Measurements from ENCODE around the gene PLEKHJ1.

Gene PLEKHJ1

DNA sequence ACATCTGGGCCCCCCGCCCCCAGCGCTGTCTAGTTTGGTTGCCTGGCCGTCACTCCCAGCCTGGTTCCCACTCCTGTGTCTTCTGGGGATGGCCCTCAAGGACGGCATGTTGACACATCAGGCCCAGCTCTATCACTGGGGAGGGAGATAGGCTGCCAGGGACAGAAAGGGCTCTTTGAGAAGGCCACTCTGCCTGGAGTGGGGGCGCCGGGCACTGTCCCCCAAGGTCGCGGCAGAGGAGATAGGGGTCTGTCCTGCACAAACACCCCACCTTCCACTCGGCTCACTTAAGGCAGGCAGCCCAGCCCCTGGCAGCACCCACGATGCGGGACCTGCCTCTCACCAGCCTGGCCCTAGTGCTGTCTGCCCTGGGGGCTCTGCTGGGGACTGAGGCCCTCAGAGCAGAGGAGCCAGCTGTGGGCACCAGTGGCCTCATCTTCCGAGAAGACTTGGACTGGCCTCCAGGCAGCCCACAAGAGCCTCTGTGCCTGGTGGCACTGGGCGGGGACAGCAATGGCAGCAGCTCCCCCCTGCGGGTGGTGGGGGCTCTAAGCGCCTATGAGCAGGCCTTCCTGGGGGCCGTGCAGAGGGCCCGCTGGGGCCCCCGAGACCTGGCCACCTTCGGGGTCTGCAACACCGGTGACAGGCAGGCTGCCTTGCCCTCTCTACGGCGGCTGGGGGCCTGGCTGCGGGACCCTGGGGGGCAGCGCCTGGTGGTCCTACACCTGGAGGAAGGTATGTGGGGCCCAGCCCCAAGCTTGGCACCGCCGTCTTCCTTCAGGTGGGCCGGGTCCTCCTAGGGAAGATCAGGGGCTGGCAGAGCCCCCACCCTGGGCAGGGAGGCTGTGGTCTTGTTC lies 13.1 kb upstream of the PLEKHJ1 start, which contains the start of gene AMH:
Gene AMH (plus strand): TSS at position 314 of the 857 bp plus-strand sequence. CDS start 10 bp downstream, at position 324.
- no peak for DNase-seq

DNA sequence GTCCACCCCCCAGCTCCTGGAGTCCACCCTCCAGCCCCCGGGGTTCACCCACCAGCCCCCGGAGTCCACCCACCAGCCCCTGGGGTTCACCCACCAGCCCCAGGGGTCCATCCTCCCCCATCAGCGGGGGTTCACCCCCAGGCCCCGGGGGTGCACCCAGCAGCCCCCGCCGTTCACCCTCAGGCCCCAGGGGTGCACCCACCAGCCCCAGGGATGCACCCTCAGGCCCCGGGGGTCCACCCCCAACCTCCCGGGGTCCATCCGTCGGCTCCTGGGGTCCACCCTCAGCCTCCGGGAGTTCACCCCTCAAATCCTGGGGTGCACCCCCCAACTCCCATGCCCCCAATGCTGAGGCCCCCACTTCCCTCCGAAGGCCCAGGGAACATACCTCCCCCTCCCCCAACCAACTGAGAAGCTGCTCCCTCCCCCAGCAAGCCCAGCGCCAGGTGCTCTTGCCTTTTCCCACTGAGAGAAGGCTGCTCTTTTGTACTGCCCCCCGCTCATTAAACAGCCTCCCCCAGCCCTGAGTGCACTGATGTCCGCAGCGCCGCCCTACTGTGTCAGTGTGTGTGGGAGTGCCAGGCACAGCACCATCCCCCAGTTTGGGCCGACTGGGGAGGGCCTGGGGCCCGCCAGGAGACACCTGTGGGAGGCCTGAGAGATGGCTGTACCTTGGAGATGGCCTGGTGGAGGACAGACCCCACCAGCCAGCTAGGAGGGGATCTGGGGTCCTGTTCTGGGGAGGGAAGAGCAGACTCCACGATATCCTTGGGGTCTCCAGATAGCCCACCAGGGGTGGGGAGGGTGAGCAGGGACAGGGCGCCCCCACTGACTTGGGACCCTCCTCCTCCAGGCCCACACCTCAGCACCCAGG lies 12.2 kb upstream of the PLEKHJ1 start:
- no peak for DNase-seq

DNA sequence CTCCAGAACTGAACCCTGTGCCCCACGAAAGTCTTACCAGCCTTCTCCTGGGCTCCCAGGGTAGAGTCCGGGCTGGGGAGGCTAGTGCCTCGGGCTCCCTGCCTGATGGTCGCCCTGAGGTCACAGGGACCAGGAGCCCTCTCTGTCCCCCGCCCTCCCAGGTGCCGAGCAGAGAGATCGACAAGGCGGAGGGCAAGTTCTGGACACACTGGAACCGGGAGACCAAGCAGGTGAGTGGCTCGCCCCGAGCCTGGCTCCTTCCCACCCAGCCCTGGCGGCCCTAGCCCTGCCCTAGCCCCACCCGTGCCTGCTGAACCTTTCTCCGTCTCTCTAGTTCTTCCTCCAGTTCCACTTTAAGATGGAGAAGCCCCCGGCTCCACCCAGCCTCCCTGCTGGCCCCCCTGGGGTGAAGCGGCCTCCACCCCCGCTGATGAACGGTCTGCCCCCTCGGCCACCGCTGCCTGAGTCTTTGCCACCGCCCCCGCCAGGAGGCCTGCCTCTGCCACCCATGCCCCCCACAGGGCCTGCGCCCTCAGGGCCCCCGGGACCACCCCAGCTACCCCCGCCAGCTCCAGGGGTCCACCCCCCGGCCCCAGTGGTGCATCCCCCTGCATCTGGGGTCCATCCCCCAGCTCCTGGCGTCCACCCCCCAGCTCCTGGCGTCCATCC lies 11.4 kb upstream of the PLEKHJ1 start:
- no peak for DNase-seq

DNA sequence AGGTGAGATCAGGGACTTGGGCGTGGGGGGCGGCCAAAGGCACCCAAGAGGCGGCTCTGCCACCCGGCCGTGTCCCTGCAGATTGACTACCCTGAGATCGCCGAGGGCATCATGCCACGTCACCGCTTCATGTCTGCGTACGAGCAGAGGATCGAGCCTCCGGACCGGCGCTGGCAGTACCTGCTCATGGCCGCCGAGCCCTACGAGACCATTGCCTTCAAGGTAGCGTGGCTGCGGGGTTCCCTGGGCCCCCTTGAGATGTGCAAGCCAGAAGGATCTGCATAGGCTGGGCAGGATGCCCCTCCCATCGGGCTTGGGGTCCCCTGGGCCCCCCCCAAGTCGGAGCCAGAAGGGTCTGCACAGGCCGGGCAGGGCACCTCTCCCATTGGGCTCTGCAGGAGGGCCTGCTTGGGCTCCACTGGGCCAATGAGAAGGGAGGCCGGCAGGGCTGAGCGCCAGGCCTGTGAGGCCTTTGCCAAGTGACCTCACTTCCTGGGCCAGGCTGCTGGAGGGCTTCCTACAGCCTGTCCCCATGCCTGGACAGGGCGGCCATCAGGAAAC lies 10.8 kb upstream of the PLEKHJ1 start:
- DNase-seq: no peak

DNA sequence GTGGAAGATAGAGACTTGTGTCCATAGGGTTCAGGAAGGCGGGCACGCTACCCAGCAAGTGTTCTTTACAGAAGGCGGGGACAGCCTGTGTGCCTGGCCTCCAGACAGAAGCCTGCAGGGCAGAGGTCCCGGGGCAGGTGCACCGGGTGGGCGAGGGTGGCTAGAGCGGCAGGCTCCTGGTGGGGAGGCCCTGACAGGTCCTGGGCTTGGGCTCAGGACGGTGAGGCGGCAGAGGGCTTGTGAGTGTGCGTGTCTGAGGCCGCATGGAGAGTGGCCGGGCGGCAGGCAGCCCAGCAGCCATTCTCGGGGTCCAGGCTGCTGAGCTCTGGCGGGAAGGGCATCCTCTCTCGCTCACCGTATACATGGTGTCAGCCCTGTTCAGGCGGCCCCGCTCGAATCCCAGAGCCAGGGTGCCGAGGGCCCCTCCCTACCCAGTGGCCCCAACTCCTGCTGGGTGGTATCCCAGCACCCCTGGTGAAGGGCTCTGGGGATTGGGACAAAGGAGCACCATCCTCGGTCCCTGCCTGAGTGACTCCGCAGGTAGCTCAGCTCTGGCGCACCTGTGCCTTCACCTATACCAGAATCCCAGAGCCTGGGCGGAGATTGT lies 10.0 kb upstream of the PLEKHJ1 start:
- no peak for DNase-seq

DNA sequence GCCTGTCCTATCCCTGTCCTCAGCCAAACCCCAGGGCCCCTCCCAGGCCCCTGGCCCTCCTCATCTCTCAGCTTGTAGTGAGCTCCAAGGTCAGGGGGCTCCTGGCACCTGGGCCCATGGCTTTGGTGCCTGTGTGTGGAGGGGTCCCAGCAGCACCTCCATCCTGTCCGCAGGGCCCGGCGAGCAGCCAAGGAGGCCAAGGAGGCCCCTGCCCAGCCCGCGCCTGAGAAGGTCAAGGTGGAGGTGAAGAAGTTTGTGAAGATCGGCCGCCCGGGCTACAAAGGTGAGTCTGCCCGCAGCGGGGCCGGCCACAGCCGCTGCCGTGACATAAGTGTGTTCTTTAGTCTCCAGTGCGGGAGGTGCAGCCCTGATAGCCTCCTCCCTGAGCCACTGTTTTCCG lies 9.1 kb upstream of the PLEKHJ1 start:
- DNase-seq: no peak

DNA sequence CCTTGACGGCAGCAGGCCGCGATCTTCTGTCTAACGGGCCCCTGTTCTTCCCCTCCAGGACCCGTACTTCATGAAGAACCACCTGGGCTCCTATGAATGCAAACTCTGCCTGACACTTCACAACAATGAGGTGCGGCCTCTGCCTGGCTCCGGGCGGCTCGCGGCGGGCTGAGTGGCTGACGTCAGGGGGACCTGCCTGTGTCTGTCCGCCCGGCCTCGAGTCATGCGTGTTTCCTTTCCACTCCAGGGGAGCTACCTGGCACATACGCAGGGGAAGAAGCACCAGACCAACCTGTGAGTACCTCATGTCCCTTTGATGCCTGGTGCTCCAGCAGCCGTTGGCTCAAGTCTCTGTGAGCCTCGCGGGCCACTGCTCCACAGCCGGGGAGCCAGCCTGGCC lies 8.4 kb upstream of the PLEKHJ1 start:
- no peak for DNase-seq

DNA sequence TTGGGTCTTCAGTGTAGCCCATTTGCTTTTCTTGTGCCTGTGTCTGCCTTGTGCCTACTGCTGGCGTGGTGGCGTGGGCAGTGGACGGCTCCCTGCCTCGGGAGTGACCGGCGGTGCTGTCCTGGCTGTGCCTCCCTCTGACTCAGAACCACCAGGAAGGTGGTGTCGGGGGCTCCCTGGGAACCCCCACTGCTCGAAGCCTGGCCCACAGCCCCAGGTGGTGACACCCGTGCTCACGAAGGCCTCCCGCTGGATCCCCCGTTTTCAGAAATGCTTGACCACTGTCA lies 7.9 kb upstream of the PLEKHJ1 start:
- no peak for DNase-seq

DNA sequence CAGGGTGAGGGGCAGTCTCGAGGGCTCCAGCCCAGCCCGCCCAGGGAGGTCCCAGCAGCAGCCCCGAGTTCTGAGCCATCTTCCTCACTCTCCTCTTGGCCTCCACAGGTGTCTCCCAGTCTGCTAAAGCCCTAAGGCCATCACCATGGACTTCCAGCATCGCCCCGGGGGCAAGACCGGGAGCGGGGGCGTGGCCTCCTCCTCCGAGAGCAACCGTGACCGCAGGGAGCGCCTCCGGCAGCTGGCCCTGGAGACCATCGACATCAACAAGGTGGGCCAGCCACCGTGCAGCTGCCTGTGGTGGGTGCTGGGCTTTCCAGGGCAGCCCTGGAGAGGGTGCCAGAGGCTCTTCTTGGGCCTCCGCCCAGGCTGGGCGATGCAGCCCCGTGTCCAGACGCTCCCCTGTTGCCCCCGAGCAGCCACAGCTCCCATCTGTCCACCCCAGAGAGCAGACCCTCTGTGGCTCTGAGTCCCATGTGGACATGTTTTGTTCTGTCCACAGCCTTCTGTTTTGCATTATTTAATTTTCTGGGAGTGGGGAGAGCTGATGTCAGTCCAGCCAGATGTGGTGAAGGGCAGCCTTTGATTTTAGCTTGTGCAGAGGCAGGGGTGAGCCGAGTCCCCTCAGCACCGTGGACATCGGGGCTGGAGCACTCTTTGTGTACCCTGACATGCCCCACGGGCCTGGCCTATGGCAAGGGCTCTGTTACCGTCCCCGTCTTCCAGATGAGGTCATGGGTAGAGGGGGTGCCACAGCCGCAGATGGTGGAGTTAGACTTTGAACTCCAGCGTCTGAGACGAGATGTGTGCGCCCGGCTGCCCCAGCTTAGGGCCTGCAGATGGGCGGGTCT lies 7.4 kb upstream of the PLEKHJ1 start:
- DNase-seq: no peak

GRCh38 chr19:2242816-2243215 lies 6.7 kb upstream of the PLEKHJ1 start:
- no peak for DNase-seq

GRCh38 chr19:2242092-2242537 lies 6.0 kb upstream of the PLEKHJ1 start:
- DNase-seq: no peak

- DNase-seq: no peak
Measured at GRCh38 chr19:2240881-2241760, 5.0 kb upstream of the PLEKHJ1 start.

DNA sequence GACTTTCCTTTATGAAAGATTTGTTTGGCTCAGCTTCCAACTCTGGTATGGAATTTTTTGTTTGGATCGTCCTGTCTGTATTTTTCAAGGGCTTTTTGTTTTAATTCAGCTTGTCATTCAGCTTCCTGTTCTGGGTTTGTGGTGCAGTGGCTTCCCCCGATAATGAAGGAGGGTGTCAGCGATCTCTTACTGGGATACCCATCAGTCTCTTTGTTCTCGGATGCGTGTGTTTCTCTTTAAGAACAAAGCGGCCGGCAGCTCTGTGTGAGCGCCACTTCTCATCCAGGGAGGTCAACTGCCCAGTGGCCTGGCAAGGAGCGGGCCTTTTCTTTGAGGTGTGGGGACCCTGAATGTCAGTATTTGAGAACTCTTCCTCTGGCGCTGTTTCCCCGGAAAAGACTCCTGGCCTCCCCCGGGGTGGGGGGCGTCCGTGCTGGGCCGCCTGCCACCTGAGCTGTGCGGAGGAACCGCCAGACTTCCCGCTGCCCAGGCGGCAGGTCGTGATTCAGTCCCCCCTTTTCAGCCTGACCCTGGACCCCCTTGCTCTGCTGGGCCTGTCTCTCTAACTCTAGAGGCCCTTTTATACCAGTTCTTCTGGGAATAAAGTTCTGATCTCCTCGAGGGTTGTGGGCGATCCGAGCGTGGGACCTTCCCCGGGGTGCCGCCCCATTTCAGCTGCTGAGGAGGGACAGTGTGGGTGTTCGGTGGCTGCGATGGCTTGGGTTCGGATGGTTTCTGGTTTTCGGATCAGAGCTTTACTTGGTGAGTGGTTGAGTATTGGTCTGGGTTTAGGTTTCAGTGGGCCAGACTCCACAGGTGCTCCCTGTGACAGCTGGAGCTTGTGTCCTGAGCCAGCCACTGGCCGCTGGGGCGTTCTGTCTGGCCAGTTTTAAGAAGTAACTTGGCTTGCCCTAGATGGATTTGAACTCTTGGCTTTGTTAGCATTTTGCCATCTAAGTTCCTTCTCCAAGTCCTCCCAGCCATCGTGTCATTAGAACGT lies 3.9 kb upstream of the PLEKHJ1 start:
- DNase-seq: no peak

DNA sequence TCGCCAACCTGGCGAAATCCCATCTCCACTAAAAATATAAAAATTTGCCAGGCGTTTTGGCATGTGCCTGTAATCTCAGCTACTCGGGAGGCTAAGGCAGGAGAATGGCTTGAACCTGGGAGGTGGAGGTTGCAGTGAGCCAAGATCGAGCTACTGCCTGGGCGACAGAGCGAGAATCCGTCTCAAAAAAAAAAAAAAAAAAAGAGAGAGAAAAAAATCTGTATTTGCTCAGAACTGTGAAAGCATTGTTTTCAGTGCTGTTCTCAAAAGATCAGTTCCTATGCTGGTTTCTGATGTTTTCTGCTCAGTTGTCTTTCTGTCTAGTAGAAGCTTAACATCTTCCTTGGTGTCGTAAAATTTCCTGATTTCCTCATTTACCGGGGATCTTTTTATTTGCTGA lies 3.0 kb upstream of the PLEKHJ1 start:
- DNase-seq: no peak

DNA sequence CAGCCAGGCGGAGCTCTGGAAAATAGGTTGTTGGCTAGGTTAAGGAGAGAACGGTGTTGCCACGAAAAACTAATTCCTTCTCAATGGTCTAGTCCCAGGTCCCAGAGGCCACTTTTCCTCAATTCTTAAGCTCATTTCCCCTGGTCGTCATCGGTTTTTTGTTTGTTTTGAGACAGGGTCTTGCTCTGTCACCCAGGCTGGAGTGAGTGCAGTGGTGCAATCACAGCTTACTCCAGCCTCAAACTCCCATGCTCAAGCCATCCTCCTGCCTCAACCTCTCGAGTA lies 1.7 kb upstream of the PLEKHJ1 start:
- DNase-seq: no peak

DNA sequence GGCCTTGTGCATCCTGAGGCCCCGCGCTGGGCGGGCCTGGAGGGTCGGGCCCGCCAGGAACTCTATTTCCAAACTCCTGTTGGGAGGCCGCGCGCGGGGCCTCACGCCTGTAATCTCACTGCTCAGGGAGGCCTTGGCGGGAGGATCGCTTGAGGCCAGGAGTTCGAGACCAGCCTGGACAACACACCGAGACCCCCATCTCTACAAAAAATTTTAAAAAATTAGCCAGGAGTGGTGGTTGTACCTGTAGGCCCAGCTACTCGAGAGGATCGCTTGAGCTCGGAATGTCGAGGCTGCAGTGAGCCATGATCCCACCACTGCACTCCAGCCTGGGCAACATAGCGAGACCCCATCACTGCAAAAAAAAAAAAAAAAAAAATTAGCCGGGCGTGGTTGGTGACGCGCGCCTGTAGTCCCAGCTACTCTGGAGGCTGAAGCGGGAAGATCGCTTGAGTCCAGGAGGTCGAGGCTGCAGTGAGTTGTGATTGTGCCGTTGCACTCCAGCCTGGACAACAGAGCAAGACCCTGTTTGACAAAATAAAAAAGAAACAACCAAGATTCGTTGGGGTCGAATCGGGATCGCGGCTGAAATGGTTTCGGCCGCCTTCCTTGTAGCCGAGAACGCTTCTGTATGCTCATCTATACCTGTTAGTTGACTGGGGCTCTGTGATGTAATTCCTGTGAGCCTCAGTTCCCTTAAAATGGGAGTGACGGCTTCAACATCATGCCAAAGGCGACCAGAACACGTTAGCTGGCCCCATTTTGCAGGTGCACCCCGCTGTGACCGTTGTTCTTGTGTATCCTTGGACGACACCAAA lies 1.1 kb upstream of the PLEKHJ1 start:
- DNase-seq: no peak

DNA sequence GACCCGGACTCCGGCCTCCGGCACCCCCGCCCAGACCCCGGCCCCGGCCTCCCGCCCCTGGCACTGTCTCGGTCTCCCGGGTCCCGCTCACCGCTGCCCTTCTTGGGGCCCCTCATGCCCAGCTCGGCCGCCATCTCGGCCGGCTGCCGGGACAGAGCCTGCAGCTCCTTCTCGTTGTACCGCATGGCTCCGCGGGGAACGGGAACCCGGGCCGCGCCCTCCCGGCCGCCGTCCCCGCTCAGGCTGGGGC lies 140 bp downstream of the PLEKHJ1 start:
- DNase-seq: no peak

- no peak for DNase-seq
Measured at GRCh38 chr19:2235381-2236063, 607 bp downstream of the PLEKHJ1 start.

Data from activated gamma-delta T cell (primary cell).